ENCODE measurements around the gene DAAM2. TPM values are rescaled to one million over a fixed set of nuclear protein-coding genes. Genes with fewer than 3 reads are reported as not detected.

Gene DAAM2
- total and polyA plus RNA-seq, 2 donors (not counting 3 experiments of a cell fraction or from before 2014, with no cell fraction given) = 0.42 to 0.44 TPM

DNA sequence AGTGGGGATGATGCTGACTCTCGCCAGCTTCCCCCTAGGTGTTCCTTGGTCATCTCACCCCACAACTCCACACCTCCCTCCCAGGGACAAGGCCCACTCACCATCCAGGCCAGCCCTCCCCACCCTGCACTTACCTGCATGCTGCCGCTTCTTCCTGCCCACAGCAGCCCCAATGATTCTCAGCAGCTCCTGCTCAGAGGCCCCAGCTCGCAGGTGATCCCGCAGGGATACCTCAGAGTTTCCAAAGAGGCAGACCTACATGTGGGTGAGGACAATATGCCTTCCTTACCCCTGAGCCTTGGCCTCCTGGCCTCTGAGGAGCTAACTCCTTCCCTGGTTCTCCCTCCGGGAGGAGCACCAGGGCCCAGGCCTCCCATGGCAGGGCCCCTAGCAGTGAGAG is 117.5 kb downstream of the DAAM2 start:
- Histone ChIP-seq H3K36me3 (ENCODE audit: control insufficient read depth in 2 of 2, extremely low read depth in 1 of 2, insufficient read depth in 2 of 2, low read length in 2 of 2) (peaks cover 0 to 12% of the 10 kb centered on the region in 2 experiments), H3K4me1 (ENCODE audit: control insufficient read depth, extremely low read depth, insufficient read depth, low read length) (no peaks in the 10 kb centered on the region), H4K20me1 (replicated peaks; ENCODE audit: control insufficient read depth, extremely low read depth, insufficient read depth, low read length) (no peaks in the 10 kb centered on the region), H3K9me1 (replicated peaks; ENCODE audit: control insufficient read depth, extremely low read depth, insufficient read depth, low read length) (no peaks in the 10 kb centered on the region), H3K9me3 (replicated peaks; ENCODE audit: control insufficient read depth, insufficient read depth, low read length) (no peaks in the 10 kb centered on the region), H3K9ac (replicated peaks; ENCODE audit: extremely low read depth, insufficient read depth, low read length) (no peak overlapping the region), H2AFZ (ENCODE audit: low read depth, low read length) (no peak overlapping the region), H3K4me2 (ENCODE audit: insufficient read depth, low read length) (no peak overlapping the region), H3K27me3 (ENCODE audit: control insufficient read depth in 2 of 2, insufficient read depth in 2 of 2, low read length in 2 of 2) (no peaks in the 10 kb centered on the region), H3K79me2 (ENCODE audit: control insufficient read depth, insufficient read depth, low read length) (no peaks in the 10 kb centered on the region), H3K27ac (ENCODE audit: insufficient read depth, low read depth, low read length) (no peak overlapping the region), H3K4me3 (replicated peaks in 1 of 3; ENCODE audit: insufficient read depth in 1 of 3, low read depth in 1 of 3, low read length in 3 of 3) (no peak overlapping the region)
- TF ChIP-seq MYC (IDR thresholded peaks at IDR 0.05; ENCODE audit: low read depth, low read length) (no peak), EZH2 (IDR thresholded peaks at IDR 0.05; ENCODE audit: borderline replicate concordance, low read depth, low read length, severe bottlenecking) (no peak), FOS (IDR thresholded peaks at IDR 0.05; ENCODE audit: borderline replicate concordance, insufficient read depth, low read length) (no peak), POLR2A (IDR thresholded peaks at IDR 0.05; ENCODE audit: low read depth, low read length) (no peak), POLR2AphosphoS5 (IDR thresholded peaks at IDR 0.05; ENCODE audit: insufficient read depth, low read depth, low read length) (no peak), JUN (IDR thresholded peaks at IDR 0.05; ENCODE audit: borderline replicate concordance, insufficient read depth, insufficient read length, low read depth) (no peak), GATA2 (IDR thresholded peaks at IDR 0.05; ENCODE audit: insufficient read depth, insufficient read length, low read depth, low read length) (no peak)
- TF ChIP-seq, protein P1, sequence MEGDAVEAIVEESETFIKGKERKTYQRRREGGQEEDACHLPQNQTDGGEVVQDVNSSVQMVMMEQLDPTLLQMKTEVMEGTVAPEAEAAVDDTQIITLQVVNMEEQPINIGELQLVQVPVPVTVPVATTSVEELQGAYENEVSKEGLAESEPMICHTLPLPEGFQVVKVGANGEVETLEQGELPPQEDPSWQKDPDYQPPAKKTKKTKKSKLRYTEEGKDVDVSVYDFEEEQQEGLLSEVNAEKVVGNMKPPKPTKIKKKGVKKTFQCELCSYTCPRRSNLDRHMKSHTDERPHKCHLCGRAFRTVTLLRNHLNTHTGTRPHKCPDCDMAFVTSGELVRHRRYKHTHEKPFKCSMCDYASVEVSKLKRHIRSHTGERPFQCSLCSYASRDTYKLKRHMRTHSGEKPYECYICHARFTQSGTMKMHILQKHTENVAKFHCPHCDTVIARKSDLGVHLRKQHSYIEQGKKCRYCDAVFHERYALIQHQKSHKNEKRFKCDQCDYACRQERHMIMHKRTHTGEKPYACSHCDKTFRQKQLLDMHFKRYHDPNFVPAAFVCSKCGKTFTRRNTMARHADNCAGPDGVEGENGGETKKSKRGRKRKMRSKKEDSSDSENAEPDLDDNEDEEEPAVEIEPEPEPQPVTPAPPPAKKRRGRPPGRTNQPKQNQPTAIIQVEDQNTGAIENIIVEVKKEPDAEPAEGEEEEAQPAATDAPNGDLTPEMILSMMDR (IDR thresholded peaks at IDR 0.05; ENCODE audit: extremely low read depth in 1 of 2, insufficient read depth in 1 of 2, low read depth in 1 of 2, low read length in 2 of 2) = no peak
- TF ChIP-seq, protein P2, sequence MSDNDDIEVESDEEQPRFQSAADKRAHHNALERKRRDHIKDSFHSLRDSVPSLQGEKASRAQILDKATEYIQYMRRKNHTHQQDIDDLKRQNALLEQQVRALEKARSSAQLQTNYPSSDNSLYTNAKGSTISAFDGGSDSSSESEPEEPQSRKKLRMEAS (IDR thresholded peaks at IDR 0.05; ENCODE audit: insufficient read depth, insufficient read length) = no peak
- ChIA-PET POLR2A (no interaction called here), CTCF (no interaction called here)
- no TSS peak for BruUV-seq (replicated peaks)
- DNase-seq (ENCODE audit: low read depth, low spot score) = no peak
- FAIRE-seq = no peak
- dilution Hi-C loops (cut with MboI; ENCODE audit: extremely low pct_ligation_motif_present, low sequenced_read_pairs) (no loop called here), intact Hi-C loops (cut with micrococcal nuclease) (no loop called here)
